Measurements from ENCODE around the gene TADA2A. TPM values are rescaled to one million over a fixed set of nuclear protein-coding genes. Genes with fewer than 3 reads are reported as not detected.

The TADA2A gene
- total RNA-seq, 2 experiments from 2014 or later = 35.8 to 46.3 TPM

- ChIA-PET POLR2A (no interaction called here), CTCF (ENCODE audit: unreplicated experiment) (no interaction called here)
- intact Hi-C loops (cut with micrococcal nuclease; ENCODE audit: unreplicated experiment) = no loop called here
- H3K36me3 ChIP-seq (ENCODE audit: insufficient read depth, low read length) = no peaks in the 10 kb centered on the region
- H3K79me2 ChIP-seq (ENCODE audit: insufficient read depth, low read depth, low read length) = no peaks in the 10 kb centered on the region
- no peaks in the 10 kb centered on the region for H3K4me1 ChIP-seq (ENCODE audit: insufficient read depth, low read length, poor library complexity, severe bottlenecking)
- H3K9me3 ChIP-seq (ENCODE audit: low read length) = no peaks in the 10 kb centered on the region
- no peak overlapping the region for H3K4me3 ChIP-seq (ENCODE audit: low read depth, low read length, poor library complexity, severe bottlenecking)
- no peak overlapping the region for H3K27ac ChIP-seq (ENCODE audit: low read depth, low read length, poor library complexity, severe bottlenecking)
- DNase-seq (ENCODE audit: low spot score) = no peak
- TF ChIP-seq CTCF (conservative IDR thresholded peaks at IDR 0.05; ENCODE audit: low read length) = no peak
- TF ChIP-seq EZH2phosphoT487 (IDR thresholded peaks at IDR 0.05; ENCODE audit: borderline replicate concordance, low read depth, low read length) = no peak
- H4K20me1 ChIP-seq (ENCODE audit: insufficient read depth, low read length) = no peaks in the 10 kb centered on the region
- no TSS peak for BruUV-seq (replicated peaks)
- H3K4me2 ChIP-seq (ENCODE audit: low read length) = no peak overlapping the region
- H3K9me2 ChIP-seq (ENCODE audit: insufficient read depth, low read length) = no peaks in the 10 kb centered on the region
- H2AFZ ChIP-seq (ENCODE audit: low read length) = no peak overlapping the region
Measured at GRCh38 chr17:37391146-37391545, 15.5 kb upstream of the TADA2A start.

- H3K9me2 ChIP-seq (ENCODE audit: insufficient read depth, low read length) = no peaks in the 10 kb centered on the region
- CTCF ChIA-PET (ENCODE audit: unreplicated experiment) = no interaction called here
- no peak overlapping the region for H3K27ac ChIP-seq (ENCODE audit: low read depth, low read length, poor library complexity, severe bottlenecking)
- H4K20me1 ChIP-seq (ENCODE audit: insufficient read depth, low read length) = no peaks in the 10 kb centered on the region
- no peak for DNase-seq (ENCODE audit: low spot score)
- H3K79me2 ChIP-seq (ENCODE audit: insufficient read depth, low read depth, low read length) = no peaks in the 10 kb centered on the region
- BruUV-seq (replicated peaks) = no TSS peak
- no peaks in the 10 kb centered on the region for H3K36me3 ChIP-seq (ENCODE audit: insufficient read depth, low read length)
- no peaks in the 10 kb centered on the region for H3K4me1 ChIP-seq (ENCODE audit: insufficient read depth, low read length, poor library complexity, severe bottlenecking)
- POLR2A ChIA-PET = interaction anchor here (0.6 to 1.2 kb wide), 2 partner anchors 15 to 263 kb away, joined by 3 to 5 read pairs; no protein-coding TSS in a partner anchor
- TF ChIP-seq CTCF (conservative IDR thresholded peaks at IDR 0.05; ENCODE audit: low read length) = no peak
- no peak for TF ChIP-seq EZH2phosphoT487 (IDR thresholded peaks at IDR 0.05; ENCODE audit: borderline replicate concordance, low read depth, low read length)
- peak overlapping the region; percentile 33 for H3K4me2 ChIP-seq (ENCODE audit: low read length)
- no peaks in the 10 kb centered on the region for H3K9me3 ChIP-seq (ENCODE audit: low read length)
- H2AFZ ChIP-seq (ENCODE audit: low read length) = peak overlapping the region; percentile 32; the same call in 1 of the 2 replicates
- intact Hi-C loops (cut with micrococcal nuclease; ENCODE audit: unreplicated experiment) = no loop called here
- H3K4me3 ChIP-seq (ENCODE audit: low read depth, low read length, poor library complexity, severe bottlenecking) = no peak overlapping the region
Measured at GRCh38 chr17:37392024-37392590, 14.6 kb upstream of the TADA2A start.

- Histone ChIP-seq H3K27ac (ENCODE audit: low read depth, low read length, poor library complexity, severe bottlenecking) (no peak overlapping the region), H3K4me1 (ENCODE audit: insufficient read depth, low read length, poor library complexity, severe bottlenecking) (peaks cover 3% of the 10 kb centered on the region), H3K36me3 (ENCODE audit: insufficient read depth, low read length) (no peaks in the 10 kb centered on the region), H4K20me1 (ENCODE audit: insufficient read depth, low read length) (no peaks in the 10 kb centered on the region; the same call in 1 of the 2 replicates), H2AFZ (ENCODE audit: low read length) (no peak overlapping the region), H3K4me3 (ENCODE audit: low read depth, low read length, poor library complexity, severe bottlenecking) (no peak overlapping the region), H3K9me3 (ENCODE audit: low read length) (no peaks in the 10 kb centered on the region), H3K4me2 (ENCODE audit: low read length) (no peak overlapping the region), H3K79me2 (ENCODE audit: insufficient read depth, low read depth, low read length) (no peaks in the 10 kb centered on the region), H3K9me2 (ENCODE audit: insufficient read depth, low read length) (no peaks in the 10 kb centered on the region)
- ChIA-PET CTCF (ENCODE audit: unreplicated experiment) (no interaction called here), POLR2A (no interaction called here)
- TF ChIP-seq EZH2phosphoT487 (IDR thresholded peaks at IDR 0.05; ENCODE audit: borderline replicate concordance, low read depth, low read length) (no peak), CTCF (conservative IDR thresholded peaks at IDR 0.05; ENCODE audit: low read length) (no peak)
- no peak for DNase-seq (ENCODE audit: low spot score)
- no TSS peak for BruUV-seq (replicated peaks)
- intact Hi-C loops (cut with micrococcal nuclease; ENCODE audit: unreplicated experiment) = no loop called here
Measured at GRCh38 chr17:37393352-37393751, 13.3 kb upstream of the TADA2A start.
